Suppressor macrophage treated with lipopolysaccharide for 1 hour (primary cell): ENCODE data around the gene TBC1D3D.
"Not testable (repeated sequence)": the region's sequence is repeated elsewhere in the genome, so short reads cannot be mapped to it uniquely, and the experiment has no call there.

Experiments used
- DNase-seq, 3 donors: peaks; one replicate each; pipeline ENCODE4 v3.0.0-alpha.2; 2020 to 2022

The TBC1D3D gene

DNA sequence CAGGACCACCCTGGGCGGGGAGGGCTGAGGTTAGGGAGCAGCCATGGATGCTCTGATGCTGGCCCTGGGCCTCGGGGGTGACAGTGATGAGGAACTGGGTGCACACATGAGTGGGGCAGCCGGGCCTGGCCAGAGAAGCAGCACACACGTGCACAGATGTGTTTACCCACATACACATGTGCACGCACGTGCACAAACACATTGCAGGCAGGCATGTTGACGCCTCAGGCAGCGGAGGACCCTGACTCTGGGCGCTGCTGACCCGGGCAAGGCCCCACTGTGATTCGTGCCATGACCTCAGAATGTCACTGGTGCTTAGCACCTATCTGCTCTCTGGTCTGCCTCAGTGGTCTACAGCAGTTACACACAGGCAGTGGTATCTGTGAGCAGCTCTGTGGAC lies at the start of gene TBC1D3D:
Gene TBC1D3D, plus strand, starts transcription at position 301 of the 400 bp plus-strand sequence. CDS start 1,585 bp downstream, outside the sequence.
- not testable (repeated sequence) for DNase-seq

DNA sequence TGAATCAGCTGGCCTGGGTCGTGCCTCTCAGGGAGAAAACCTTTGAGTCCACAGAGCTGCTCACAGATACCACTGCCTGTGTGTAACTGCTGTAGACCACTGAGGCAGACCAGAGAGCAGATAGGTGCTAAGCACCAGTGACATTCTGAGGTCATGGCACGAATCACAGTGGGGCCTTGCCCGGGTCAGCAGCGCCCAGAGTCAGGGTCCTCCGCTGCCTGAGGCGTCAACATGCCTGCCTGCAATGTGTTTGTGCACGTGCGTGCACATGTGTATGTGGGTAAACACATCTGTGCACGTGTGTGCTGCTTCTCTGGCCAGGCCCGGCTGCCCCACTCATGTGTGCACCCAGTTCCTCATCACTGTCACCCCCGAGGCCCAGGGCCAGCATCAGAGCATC lies 14.8 kb upstream of the TBC1D3D start, which contains the start of gene TBC1D3L:
Gene TBC1D3L, minus strand, starts transcription at position 101 of the 400 bp plus-strand sequence. CDS start 1,540 bp downstream, outside the sequence.
- DNase-seq, result not testable (repeated sequence)
